ENCODE results near the gene ZNF827. TPM values are rescaled to one million over a fixed set of nuclear protein-coding genes. Genes with fewer than 3 reads are reported as not detected.

Gene ZNF827
- total RNA-seq, 1 experiment from 2014 or later, result 19.1 TPM

GRCh38 chr4:145769450-145770037 is 169.1 kb downstream of the ZNF827 start:
- intact Hi-C loops (cut with micrococcal nuclease), result no loop called here
- Histone ChIP-seq H3K79me2 (ENCODE audit: insufficient read depth, low read length) (no peaks in the 10 kb centered on the region), H2AFZ (ENCODE audit: low read depth, low read length, poor library complexity, severe bottlenecking) (no peak overlapping the region), H3K9ac (ENCODE audit: low read length) (no peak overlapping the region), H3K27me3 (ENCODE audit: insufficient read depth, low read length) (no peaks in the 10 kb centered on the region), H3K36me3 (ENCODE audit: control insufficient read depth in 1 of 2, insufficient read depth in 2 of 2, low read length in 2 of 2) (peaks cover 8 to 13% of the 10 kb centered on the region in 2 experiments; a peak in 2 of 4 replicates), H3K9me2 (ENCODE audit: insufficient read depth) (no peaks in the 10 kb centered on the region), H3K4me2 (ENCODE audit: low read length) (no peak overlapping the region), H4K20me1 (ENCODE audit: insufficient read depth) (no peaks in the 10 kb centered on the region), H3K4me1 (ENCODE audit: control insufficient read depth in 1 of 2, insufficient read depth in 2 of 2, low read length in 2 of 2) (no peaks in the 10 kb centered on the region), H3K9me3 (ENCODE audit: control insufficient read depth in 1 of 2, insufficient read depth in 1 of 2, low read depth in 1 of 2, low read length in 2 of 2) (no peaks in the 10 kb centered on the region), H3K27ac (ENCODE audit: low read depth, low read length) (no peak overlapping the region), H3K4me3 (replicated peaks in 1 of 2; ENCODE audit: low read depth in 1 of 2, low read length in 2 of 2) (no peak overlapping the region)
- ChIA-PET CTCF (no interaction called here), POLR2A (no interaction called here), RAD21 (ENCODE audit: low non-redundant PET in 1 of 2, low total read pairs in 2 of 2, uncharacterized antibody in 2 of 2, unreplicated experiment in 2 of 2) (no interaction called here)
- DNase-seq (ENCODE audit: low read depth, low spot score) (no peak), ATAC-seq (no peak)
- BruUV-seq (replicated peaks), result no TSS peak
- TF ChIP-seq ZFX (IDR thresholded peaks at IDR 0.05) (no peak), EZH2phosphoT487 (IDR thresholded peaks at IDR 0.05; ENCODE audit: borderline replicate concordance) (no peak), CEBPB (IDR thresholded peaks at IDR 0.05; ENCODE audit: low read depth) (no peak), CBX3 (IDR thresholded peaks at IDR 0.05; ENCODE audit: low read depth) (no peak), SP1 (IDR thresholded peaks at IDR 0.05; ENCODE audit: low read depth) (no peak), ZBTB33 (IDR thresholded peaks at IDR 0.05; ENCODE audit: extremely low read depth, insufficient replicate concordance, low read length) (no peak), YY1 (IDR thresholded peaks at IDR 0.05; ENCODE audit: extremely low read depth, insufficient replicate concordance, low read depth, low read length) (no peak), MAX (IDR thresholded peaks at IDR 0.05) (no peak), ATF3 (IDR thresholded peaks at IDR 0.05) (no peak), FOSL1 (IDR thresholded peaks at IDR 0.05; ENCODE audit: low read depth) (no peak), CTCF (IDR thresholded peaks at IDR 0.05 in 2 of 3, conservative IDR thresholded peaks at IDR 0.05 in 1 of 3; ENCODE audit: borderline replicate concordance in 1 of 3, insufficient read depth in 1 of 3, low read depth in 2 of 3, low read length in 2 of 3) (no peak), SIN3A (IDR thresholded peaks at IDR 0.05; ENCODE audit: low read depth) (no peak), REST (IDR thresholded peaks at IDR 0.05; ENCODE audit: low read depth) (no peak), POLR2A (IDR thresholded peaks at IDR 0.05; ENCODE audit: borderline replicate concordance, extremely low read depth, insufficient read depth, insufficient read length) (no peak), EZH2 (IDR thresholded peaks at IDR 0.05) (no peak), ELF1 (IDR thresholded peaks at IDR 0.05; ENCODE audit: borderline replicate concordance, low read depth) (no peak), RAD21 (IDR thresholded peaks at IDR 0.05; ENCODE audit: low read depth) (no peak), TCF7L2 (IDR thresholded peaks at IDR 0.05; ENCODE audit: borderline replicate concordance, extremely low read depth, insufficient read depth, insufficient read length) (no peak)

All from HCT116 (cell line).